IPS DF 6.9 (cell line): Measurements from ENCODE around the gene VDR.

Experiments
- DNase-seq: peaks from one replicate; pipeline ENCODE4 v3.0.0-alpha.2; 2013; ENCODE audit warnings: low read depth, low spot score
- H3K27ac ChIP-seq: one replicate; pipeline ENCODE4 v1.5.1; 2013; ENCODE audit warnings: low read length, control low read depth
- H3K27me3 ChIP-seq: 2 replicates; pipeline ENCODE4 v1.6.1; 2013; ENCODE audit warnings: mild to moderate bottlenecking, low read length; ENCODE audit not compliant: control insufficient read depth, insufficient read depth
- H3K36me3 ChIP-seq: 2 replicates; pipeline ENCODE4 v1.6.1; 2013; ENCODE audit warnings: low read length; ENCODE audit not compliant: control insufficient read depth, insufficient read depth
- H3K4me1 ChIP-seq: 2 replicates; pipeline ENCODE4 v1.6.1; 2013; ENCODE audit warnings: low read length; ENCODE audit not compliant: control insufficient read depth, insufficient read depth
- H3K4me3 ChIP-seq: 2 replicates; pipeline ENCODE4 v1.5.1; 2013; ENCODE audit warnings: mild to moderate bottlenecking, low read length
- H3K9me3 ChIP-seq: 2 replicates; pipeline ENCODE4 v1.6.1; 2013; ENCODE audit warnings: low read length, inconsistent platforms; ENCODE audit not compliant: control insufficient read depth, insufficient read depth
- WGBS: extraction: QIAGEN DNeasy Blood & Tissue Kit; methylation state at CpG from one replicate; pipeline ENCODE4 v1.1.7; 2013; ENCODE audit warnings: mixed read lengths, missing lambda C conversion rate; ENCODE audit not compliant: insufficient read length, insufficient coverage; 5-methylcytosine and 5-hydroxymethylcytosine counted together

The VDR gene

GRCh38 chr12:47805417-47805816 lies 99.4 kb downstream of the VDR start:
- Histone ChIP-seq H3K4me3 (no peak overlapping the region), H3K4me1 (peaks cover 6% of the 10 kb centered on the region), H3K9me3 (no peaks in the 10 kb centered on the region), H3K36me3 (no peaks in the 10 kb centered on the region), H3K27ac (no peak overlapping the region), H3K27me3 (no peaks in the 10 kb centered on the region)
- no peak for DNase-seq
- no CpG with 5 or more reads among the region's 2 CpGs for WGBS

GRCh38 chr12:47804171-47804570 lies 100.6 kb downstream of the VDR start:
- no peak for DNase-seq
- no peak overlapping the region for H3K4me3 ChIP-seq
- no peaks in the 10 kb centered on the region for H3K27me3 ChIP-seq
- no peaks in the 10 kb centered on the region for H3K36me3 ChIP-seq
- no CpG with 5 or more reads among the region's 8 CpGs for WGBS
- no peaks in the 10 kb centered on the region for H3K9me3 ChIP-seq
- H3K4me1 ChIP-seq, result peaks cover 3% of the 10 kb centered on the region
- no peak overlapping the region for H3K27ac ChIP-seq

- Histone ChIP-seq H3K27me3 (no peaks in the 10 kb centered on the region), H3K9me3 (no peaks in the 10 kb centered on the region), H3K4me3 (no peak overlapping the region), H3K4me1 (0 out of 2 replicates have a peak, but pooled peaks cover 2% of the 10 kb centered on the region), H3K36me3 (no peaks in the 10 kb centered on the region; the same call in 1 of the 2 replicates), H3K27ac (no peak overlapping the region)
- no peak for DNase-seq
- no CpG with 5 or more reads among the region's 12 CpGs for WGBS
These were observed 101.5 kb downstream of the VDR start for GRCh38 chr12:47803191-47803875.

- Histone ChIP-seq H3K4me3 (no peak overlapping the region), H3K27me3 (no peaks in the 10 kb centered on the region), H3K4me1 (0 out of 2 replicates have a peak, but pooled peaks cover 3% of the 10 kb centered on the region), H3K27ac (no peak overlapping the region), H3K36me3 (peaks cover 1% of the 10 kb centered on the region; the same call in 1 of the 2 replicates), H3K9me3 (no peaks in the 10 kb centered on the region)
- DNase-seq, result no peak
- WGBS, result no CpG with 5 or more reads among the region's 5 CpGs
These were observed 102.5 kb downstream of the VDR start for GRCh38 chr12:47802312-47802711.

- no peaks in the 10 kb centered on the region for H3K9me3 ChIP-seq
- H3K27ac ChIP-seq, result no peak overlapping the region
- H3K4me1 ChIP-seq, result 0 out of 2 replicates have a peak, but pooled peaks cover 4% of the 10 kb centered on the region
- H3K36me3 ChIP-seq, result peaks cover 5% of the 10 kb centered on the region; the same call in 1 of the 2 replicates
- no CpG with 5 or more reads among the region's 9 CpGs for WGBS
- no peak for DNase-seq
- no peaks in the 10 kb centered on the region for H3K27me3 ChIP-seq
- H3K4me3 ChIP-seq, result no peak overlapping the region
These were observed 102.9 kb downstream of the VDR start for GRCh38 chr12:47801904-47802246.

GRCh38 chr12:47801170-47801903 lies 103.5 kb downstream of the VDR start:
- no peaks in the 10 kb centered on the region for H3K27me3 ChIP-seq
- no peak overlapping the region for H3K4me3 ChIP-seq
- H3K9me3 ChIP-seq, result no peaks in the 10 kb centered on the region
- H3K36me3 ChIP-seq, result peaks cover 8% of the 10 kb centered on the region; the same call in 1 of the 2 replicates
- no peak for DNase-seq
- WGBS, result no CpG with 5 or more reads among the region's 7 CpGs
- H3K4me1 ChIP-seq, result 0 out of 2 replicates have a peak, but pooled peaks cover 4% of the 10 kb centered on the region
- no peak overlapping the region for H3K27ac ChIP-seq

GRCh38 chr12:47800582-47800981 lies 104.2 kb downstream of the VDR start:
- H3K4me3 ChIP-seq, result no peak overlapping the region
- DNase-seq, result no peak
- 0 out of 2 replicates have a peak, but pooled peaks cover 4% of the 10 kb centered on the region for H3K4me1 ChIP-seq
- H3K27me3 ChIP-seq, result no peaks in the 10 kb centered on the region
- peaks cover 12% of the 10 kb centered on the region for H3K36me3 ChIP-seq
- no CpG with 5 or more reads among the region's 7 CpGs for WGBS
- H3K27ac ChIP-seq, result no peak overlapping the region
- no peaks in the 10 kb centered on the region for H3K9me3 ChIP-seq

GRCh38 chr12:47799357-47799955 lies 105.3 kb downstream of the VDR start:
- no peak overlapping the region for H3K27ac ChIP-seq
- no peak for DNase-seq
- no peak overlapping the region for H3K4me3 ChIP-seq
- H3K36me3 ChIP-seq, result peaks cover 20% of the 10 kb centered on the region
- no CpG with 5 or more reads among the region's 7 CpGs for WGBS
- H3K27me3 ChIP-seq, result no peaks in the 10 kb centered on the region
- H3K4me1 ChIP-seq, result 0 out of 2 replicates have a peak, but pooled peaks cover 4% of the 10 kb centered on the region
- no peaks in the 10 kb centered on the region for H3K9me3 ChIP-seq

- peaks cover 26% of the 10 kb centered on the region for H3K36me3 ChIP-seq
- H3K4me3 ChIP-seq, result no peak overlapping the region
- no peak for DNase-seq
- H3K27me3 ChIP-seq, result no peaks in the 10 kb centered on the region
- H3K27ac ChIP-seq, result no peak overlapping the region
- 0 out of 2 replicates have a peak, but pooled peaks cover 4% of the 10 kb centered on the region for H3K4me1 ChIP-seq
- no CpG with 5 or more reads among the region's 17 CpGs for WGBS
- H3K9me3 ChIP-seq, result no peaks in the 10 kb centered on the region
These were observed 106.3 kb downstream of the VDR start for GRCh38 chr12:47798382-47798948.

- Histone ChIP-seq H3K4me1 (0 out of 2 replicates have a peak, but pooled peaks cover 4% of the 10 kb centered on the region), H3K4me3 (no peak overlapping the region), H3K9me3 (no peaks in the 10 kb centered on the region), H3K27ac (no peak overlapping the region), H3K36me3 (peaks cover 32% of the 10 kb centered on the region), H3K27me3 (no peaks in the 10 kb centered on the region)
- no CpG with 5 or more reads among the region's 10 CpGs for WGBS
- DNase-seq, result no peak
These were observed 107.4 kb downstream of the VDR start for GRCh38 chr12:47797441-47797840.
